ENCODE results near the gene HOXA3.

GRCh38 chr7:27158436-27159265, 6.3 kb upstream of the HOXA3 start:
- TF ChIP-seq, protein P1, sequence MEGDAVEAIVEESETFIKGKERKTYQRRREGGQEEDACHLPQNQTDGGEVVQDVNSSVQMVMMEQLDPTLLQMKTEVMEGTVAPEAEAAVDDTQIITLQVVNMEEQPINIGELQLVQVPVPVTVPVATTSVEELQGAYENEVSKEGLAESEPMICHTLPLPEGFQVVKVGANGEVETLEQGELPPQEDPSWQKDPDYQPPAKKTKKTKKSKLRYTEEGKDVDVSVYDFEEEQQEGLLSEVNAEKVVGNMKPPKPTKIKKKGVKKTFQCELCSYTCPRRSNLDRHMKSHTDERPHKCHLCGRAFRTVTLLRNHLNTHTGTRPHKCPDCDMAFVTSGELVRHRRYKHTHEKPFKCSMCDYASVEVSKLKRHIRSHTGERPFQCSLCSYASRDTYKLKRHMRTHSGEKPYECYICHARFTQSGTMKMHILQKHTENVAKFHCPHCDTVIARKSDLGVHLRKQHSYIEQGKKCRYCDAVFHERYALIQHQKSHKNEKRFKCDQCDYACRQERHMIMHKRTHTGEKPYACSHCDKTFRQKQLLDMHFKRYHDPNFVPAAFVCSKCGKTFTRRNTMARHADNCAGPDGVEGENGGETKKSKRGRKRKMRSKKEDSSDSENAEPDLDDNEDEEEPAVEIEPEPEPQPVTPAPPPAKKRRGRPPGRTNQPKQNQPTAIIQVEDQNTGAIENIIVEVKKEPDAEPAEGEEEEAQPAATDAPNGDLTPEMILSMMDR (conservative IDR thresholded peaks at IDR 0.05): no peak
- TF ChIP-seq EZH2 (IDR thresholded peaks at IDR 0.05; ENCODE audit: low read depth): no peak
